Esophagus muscularis mucosa (tissue), 4 donors: ENCODE results near the gene KCNG1.

Source experiments
- CTCF ChIP-seq, 3 experiments: fragments of 200-600 bp in 2 of 3; fragments of 450-650 bp in 1 of 3; sonication (generic) in 2 of 3; IDR thresholded peaks; one replicate each; pipeline ENCODE4 v1.5.1; 2017 to 2019; ENCODE audit warnings: antibody characterized with exemption in 3 of 3, mild to moderate bottlenecking in 2 of 3, moderate library complexity in 1 of 3
- EP300 ChIP-seq: sonication (generic); formaldehyde crosslinking; IDR thresholded peaks from one replicate; pipeline ENCODE4 v1.6.1; 2017; ENCODE audit warnings: antibody characterized with exemption
- POLR2A ChIP-seq: fragments of 450-650 bp; IDR thresholded peaks from one replicate; pipeline ENCODE4 v1.6.1; 2017; ENCODE audit warnings: antibody characterized with exemption, moderate library complexity, mild to moderate bottlenecking, low read depth
- POLR2AphosphoS5 ChIP-seq, 2 donors: sonication (generic); formaldehyde crosslinking; IDR thresholded peaks; one replicate each; pipeline ENCODE4 v1.6.1; 2017; ENCODE audit warnings: antibody characterized with exemption in 2 of 2

GRCh38 chr20:51027035-51027795, 4.3 kb upstream of the KCNG1 start:
- TF ChIP-seq CTCF (IDR thresholded peaks at IDR 0.05) (no peak), EP300 (no peak), POLR2A (no peak), POLR2AphosphoS5 (IDR thresholded peaks at IDR 0.05) (no peak)
